Stimulated activated CD4-positive, alpha-beta T cell treated with anti-CD3 and anti-CD28 coated beads, Interleukin-4, amount 100 ng/mL, for 1 hour (primary cell): Measurements from ENCODE around the gene DPYSL5.

Experiments
- DNase-seq: peaks from one replicate; pipeline ENCODE4 v3.0.0-alpha.2; 2020

Gene DPYSL5

DNA sequence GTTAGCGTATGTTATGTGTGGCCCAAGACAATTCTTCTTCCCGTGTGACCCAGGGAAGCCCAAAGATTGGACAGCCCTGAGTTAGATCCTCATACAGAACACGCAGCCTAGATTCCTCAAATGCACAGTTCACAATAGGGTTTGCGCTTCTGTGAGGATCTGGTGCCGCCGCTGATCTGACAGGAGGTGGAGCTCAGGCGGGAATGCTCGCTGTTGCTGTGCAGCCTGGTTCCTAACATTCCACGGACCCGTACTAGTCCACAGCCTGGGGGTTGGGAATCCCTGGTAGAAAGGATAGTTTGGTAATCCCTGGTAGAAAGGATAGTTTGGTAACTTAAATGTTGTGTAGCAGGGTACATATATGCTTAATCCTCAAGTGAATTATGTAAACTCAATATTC, 149.5 kb downstream of the DPYSL5 start:
- no peak for DNase-seq

DNA sequence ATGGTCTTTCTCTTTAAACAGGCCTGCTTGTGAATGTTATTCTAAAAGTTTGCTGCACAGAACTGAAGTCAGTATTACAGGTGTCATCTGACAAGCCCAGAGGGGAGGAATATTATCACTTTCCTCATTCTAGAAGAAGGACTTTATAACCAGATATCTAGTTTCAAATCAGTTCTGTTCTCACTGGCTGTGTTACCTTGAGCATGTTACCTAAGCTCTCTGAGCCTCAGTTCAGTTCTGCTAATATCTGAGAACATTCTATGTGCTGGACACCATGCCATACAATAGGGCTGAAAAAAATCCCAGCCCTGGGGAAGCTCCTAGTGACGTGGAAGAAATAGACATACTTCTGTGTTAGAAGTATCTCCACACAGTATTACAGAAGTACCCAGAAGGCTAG, 150.4 kb downstream of the DPYSL5 start:
- DNase-seq = no peak
